Measurements from ENCODE around the gene RNF11.

Gene RNF11

GRCh38 chr1:51297401-51298321, 61.6 kb downstream of the RNF11 start:
- no peaks in the 10 kb centered on the region for H4K20me1 ChIP-seq (ENCODE audit: insufficient read depth, low read length)
- TF ChIP-seq CTCF (IDR thresholded peaks at IDR 0.05; ENCODE audit: borderline replicate concordance, extremely low read depth, low read length, poor library complexity, severe bottlenecking) = no peak
- no peak for TF ChIP-seq EZH2 (IDR thresholded peaks at IDR 0.05; ENCODE audit: borderline replicate concordance, low read depth, low read length, severe bottlenecking)
- no peak overlapping the region; the same call in 1 of the 2 replicates for H2AFZ ChIP-seq (ENCODE audit: low read depth, low read length)
- H3K4me1 ChIP-seq (ENCODE audit: insufficient read depth, low read length) = peaks cover 12% of the 10 kb centered on the region
- no peak overlapping the region for H3K4me3 ChIP-seq (ENCODE audit: low read depth in 1 of 2, low read length in 2 of 2)
- H3K9ac ChIP-seq (ENCODE audit: low read depth, low read length) = peak overlapping the region; percentile 28; the same call in 1 of the 2 replicates
- no peaks in the 10 kb centered on the region for H3K36me3 ChIP-seq (ENCODE audit: insufficient read depth, low read length)
- H3K27ac ChIP-seq (ENCODE audit: low read length) = no peak overlapping the region
- no peak for DNase-seq
- H3K4me2 ChIP-seq (ENCODE audit: insufficient read depth, low read length) = no peak overlapping the region; the same call in 1 of the 2 replicates
- H3K27me3 ChIP-seq (ENCODE audit: insufficient read depth, low read length, poor library complexity) = no peaks in the 10 kb centered on the region
- no peaks in the 10 kb centered on the region for H3K9me3 ChIP-seq (ENCODE audit: insufficient read depth, low read length, severe bottlenecking)
- ATAC-seq (ENCODE audit: insufficient read depth, low read depth) = no peak
- no peaks in the 10 kb centered on the region for H3K79me2 ChIP-seq (ENCODE audit: insufficient read depth, low read length)

GRCh38 chr1:51298322-51298705, 62.2 kb downstream of the RNF11 start:
- no peak overlapping the region for H3K27ac ChIP-seq (ENCODE audit: low read length)
- no peak overlapping the region for H3K4me2 ChIP-seq (ENCODE audit: insufficient read depth, low read length)
- H2AFZ ChIP-seq (ENCODE audit: low read depth, low read length) = no peak overlapping the region; the same call in 1 of the 2 replicates
- no peak for TF ChIP-seq CTCF (IDR thresholded peaks at IDR 0.05; ENCODE audit: borderline replicate concordance, extremely low read depth, low read length, poor library complexity, severe bottlenecking)
- TF ChIP-seq EZH2 (IDR thresholded peaks at IDR 0.05; ENCODE audit: borderline replicate concordance, low read depth, low read length, severe bottlenecking) = no peak
- no peaks in the 10 kb centered on the region for H3K36me3 ChIP-seq (ENCODE audit: insufficient read depth, low read length)
- ATAC-seq (ENCODE audit: insufficient read depth, low read depth) = no peak
- H3K4me3 ChIP-seq (ENCODE audit: low read depth in 1 of 2, low read length in 2 of 2) = no peak overlapping the region
- H3K9ac ChIP-seq (ENCODE audit: low read depth, low read length) = no peak overlapping the region
- no peak for DNase-seq
- H3K27me3 ChIP-seq (ENCODE audit: insufficient read depth, low read length, poor library complexity) = no peaks in the 10 kb centered on the region
- peaks cover 12% of the 10 kb centered on the region for H3K4me1 ChIP-seq (ENCODE audit: insufficient read depth, low read length)
- H3K9me3 ChIP-seq (ENCODE audit: insufficient read depth, low read length, severe bottlenecking) = no peaks in the 10 kb centered on the region
- H4K20me1 ChIP-seq (ENCODE audit: insufficient read depth, low read length) = no peaks in the 10 kb centered on the region
- H3K79me2 ChIP-seq (ENCODE audit: insufficient read depth, low read length) = no peaks in the 10 kb centered on the region

GRCh38 chr1:51299185-51299885, 63.3 kb downstream of the RNF11 start:
- H3K79me2 ChIP-seq (ENCODE audit: insufficient read depth, low read length) = no peaks in the 10 kb centered on the region
- no peak overlapping the region for H3K4me3 ChIP-seq (ENCODE audit: low read depth in 1 of 2, low read length in 2 of 2)
- TF ChIP-seq CTCF (IDR thresholded peaks at IDR 0.05; ENCODE audit: borderline replicate concordance, extremely low read depth, low read length, poor library complexity, severe bottlenecking) = no peak
- TF ChIP-seq EZH2 (IDR thresholded peaks at IDR 0.05; ENCODE audit: borderline replicate concordance, low read depth, low read length, severe bottlenecking) = no peak

More at GRCh38 chr1:51299185-51299885, 63.3 kb downstream of the RNF11 start:
- ATAC-seq (ENCODE audit: insufficient read depth, low read depth) (no peak), DNase-seq (no peak)
- Histone ChIP-seq H3K27me3 (ENCODE audit: insufficient read depth, low read length, poor library complexity) (no peaks in the 10 kb centered on the region), H3K9me3 (ENCODE audit: insufficient read depth, low read length, severe bottlenecking) (no peaks in the 10 kb centered on the region), H4K20me1 (ENCODE audit: insufficient read depth, low read length) (no peaks in the 10 kb centered on the region), H3K27ac (ENCODE audit: low read length) (no peak overlapping the region), H3K36me3 (ENCODE audit: insufficient read depth, low read length) (no peaks in the 10 kb centered on the region), H2AFZ (ENCODE audit: low read depth, low read length) (no peak overlapping the region), H3K9ac (ENCODE audit: low read depth, low read length) (no peak overlapping the region), H3K4me1 (ENCODE audit: insufficient read depth, low read length) (peaks cover 12% of the 10 kb centered on the region), H3K4me2 (ENCODE audit: insufficient read depth, low read length) (no peak overlapping the region)

Measured in DND-41 (cell line).